Measurements from ENCODE around the gene MARS1.

The MARS1 gene

DNA sequence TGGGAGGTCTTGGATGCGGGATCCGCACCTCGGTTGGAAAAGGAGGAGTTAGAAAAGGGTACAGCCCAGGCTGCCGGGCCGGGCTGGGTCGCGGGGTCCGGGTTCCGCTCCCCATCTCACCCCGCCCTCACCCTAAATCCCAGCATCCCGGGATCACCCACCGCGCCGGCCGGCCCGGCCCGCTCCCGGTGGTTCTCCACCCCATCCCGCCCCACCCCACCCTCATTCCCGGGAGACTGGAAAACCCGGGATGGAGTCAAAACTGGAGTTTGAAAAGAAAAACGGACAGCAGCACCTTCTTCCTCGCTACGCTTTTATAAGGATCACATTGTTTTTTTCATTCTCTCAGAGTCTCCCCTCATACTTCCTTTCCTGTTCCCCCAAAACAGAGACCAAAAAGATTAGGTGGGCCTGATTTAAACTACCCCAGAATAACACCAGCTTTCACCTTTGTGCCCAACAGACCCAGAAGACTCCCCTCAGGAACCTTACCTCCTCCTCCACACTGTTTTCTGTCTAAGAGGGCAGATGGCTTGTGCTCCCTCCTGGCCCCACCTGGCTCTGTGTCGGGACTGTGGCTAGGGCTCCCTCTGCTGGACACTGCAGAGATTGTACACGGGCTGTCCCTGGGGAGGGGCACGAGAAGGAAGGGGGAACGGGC is 25.5 kb upstream of the MARS1 start (continued):
- TF ChIP-seq, protein P1, sequence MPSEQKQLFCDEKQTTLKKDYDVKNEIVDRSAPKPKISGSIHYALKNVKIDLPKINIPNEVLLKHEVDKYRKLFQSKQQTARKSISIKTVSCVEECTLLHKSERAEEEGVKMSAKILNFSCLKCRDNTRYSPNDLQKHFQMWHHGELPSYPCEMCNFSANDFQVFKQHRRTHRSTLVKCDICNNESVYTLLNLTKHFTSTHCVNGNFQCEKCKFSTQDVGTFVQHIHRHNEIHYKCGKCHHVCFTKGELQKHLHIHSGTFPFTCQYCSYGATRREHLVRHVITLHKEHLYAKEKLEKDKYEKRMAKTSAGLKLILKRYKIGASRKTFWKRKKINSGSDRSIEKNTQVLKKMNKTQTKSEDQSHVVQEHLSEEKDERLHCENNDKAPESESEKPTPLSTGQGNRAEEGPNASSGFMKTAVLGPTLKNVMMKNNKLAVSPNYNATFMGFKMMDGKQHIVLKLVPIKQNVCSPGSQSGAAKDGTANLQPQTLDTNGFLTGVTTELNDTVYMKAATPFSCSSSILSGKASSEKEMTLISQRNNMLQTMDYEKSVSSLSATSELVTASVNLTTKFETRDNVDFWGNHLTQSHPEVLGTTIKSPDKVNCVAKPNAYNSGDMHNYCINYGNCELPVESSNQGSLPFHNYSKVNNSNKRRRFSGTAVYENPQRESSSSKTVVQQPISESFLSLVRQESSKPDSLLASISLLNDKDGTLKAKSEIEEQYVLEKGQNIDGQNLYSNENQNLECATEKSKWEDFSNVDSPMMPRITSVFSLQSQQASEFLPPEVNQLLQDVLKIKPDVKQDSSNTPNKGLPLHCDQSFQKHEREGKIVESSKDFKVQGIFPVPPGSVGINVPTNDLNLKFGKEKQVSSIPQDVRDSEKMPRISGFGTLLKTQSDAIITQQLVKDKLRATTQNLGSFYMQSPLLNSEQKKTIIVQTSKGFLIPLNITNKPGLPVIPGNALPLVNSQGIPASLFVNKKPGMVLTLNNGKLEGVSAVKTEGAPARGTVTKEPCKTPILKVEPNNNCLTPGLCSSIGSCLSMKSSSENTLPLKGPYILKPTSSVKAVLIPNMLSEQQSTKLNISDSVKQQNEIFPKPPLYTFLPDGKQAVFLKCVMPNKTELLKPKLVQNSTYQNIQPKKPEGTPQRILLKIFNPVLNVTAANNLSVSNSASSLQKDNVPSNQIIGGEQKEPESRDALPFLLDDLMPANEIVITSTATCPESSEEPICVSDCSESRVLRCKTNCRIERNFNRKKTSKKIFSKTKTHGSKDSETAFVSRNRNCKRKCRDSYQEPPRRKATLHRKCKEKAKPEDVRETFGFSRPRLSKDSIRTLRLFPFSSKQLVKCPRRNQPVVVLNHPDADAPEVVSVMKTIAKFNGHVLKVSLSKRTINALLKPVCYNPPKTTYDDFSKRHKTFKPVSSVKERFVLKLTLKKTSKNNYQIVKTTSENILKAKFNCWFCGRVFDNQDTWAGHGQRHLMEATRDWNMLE (tag by site-specific recombination; conservative IDR thresholded peaks at IDR 0.05; ENCODE audit: low read depth) = peak; percentile 12; the same call in 1 of the 2 replicates
- TF ChIP-seq ZNF792 (tag by site-specific recombination; IDR thresholded peaks at IDR 0.05) = no peak
- peak; percentile 67 for TF ChIP-seq ZNF394 (tag by site-specific recombination; IDR thresholded peaks at IDR 0.05; ENCODE audit: borderline replicate concordance)
- TF ChIP-seq, protein P2, sequence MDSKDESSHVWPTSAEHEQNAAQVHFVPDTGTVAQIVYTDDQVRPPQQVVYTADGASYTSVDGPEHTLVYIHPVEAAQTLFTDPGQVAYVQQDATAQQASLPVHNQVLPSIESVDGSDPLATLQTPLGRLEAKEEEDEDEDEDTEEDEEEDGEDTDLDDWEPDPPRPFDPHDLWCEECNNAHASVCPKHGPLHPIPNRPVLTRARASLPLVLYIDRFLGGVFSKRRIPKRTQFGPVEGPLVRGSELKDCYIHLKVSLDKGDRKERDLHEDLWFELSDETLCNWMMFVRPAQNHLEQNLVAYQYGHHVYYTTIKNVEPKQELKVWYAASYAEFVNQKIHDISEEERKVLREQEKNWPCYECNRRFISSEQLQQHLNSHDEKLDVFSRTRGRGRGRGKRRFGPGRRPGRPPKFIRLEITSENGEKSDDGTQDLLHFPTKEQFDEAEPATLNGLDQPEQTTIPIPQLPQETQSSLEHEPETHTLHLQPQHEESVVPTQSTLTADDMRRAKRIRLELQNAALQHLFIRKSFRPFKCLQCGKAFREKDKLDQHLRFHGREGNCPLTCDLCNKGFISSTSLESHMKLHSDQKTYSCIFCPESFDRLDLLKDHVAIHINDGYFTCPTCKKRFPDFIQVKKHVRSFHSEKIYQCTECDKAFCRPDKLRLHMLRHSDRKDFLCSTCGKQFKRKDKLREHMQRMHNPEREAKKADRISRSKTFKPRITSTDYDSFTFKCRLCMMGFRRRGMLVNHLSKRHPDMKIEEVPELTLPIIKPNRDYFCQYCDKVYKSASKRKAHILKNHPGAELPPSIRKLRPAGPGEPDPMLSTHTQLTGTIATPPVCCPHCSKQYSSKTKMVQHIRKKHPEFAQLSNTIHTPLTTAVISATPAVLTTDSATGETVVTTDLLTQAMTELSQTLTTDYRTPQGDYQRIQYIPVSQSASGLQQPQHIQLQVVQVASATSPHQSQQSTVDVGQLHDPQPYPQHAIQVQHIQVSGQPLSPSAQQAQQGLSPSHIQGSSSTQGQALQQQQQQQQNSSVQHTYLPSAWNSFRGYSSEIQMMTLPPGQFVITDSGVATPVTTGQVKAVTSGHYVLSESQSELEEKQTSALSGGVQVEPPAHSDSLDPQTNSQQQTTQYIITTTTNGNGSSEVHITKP (tag by site-specific recombination; IDR thresholded peaks at IDR 0.05) = peak; percentile 90
- TF ChIP-seq, protein P3, sequence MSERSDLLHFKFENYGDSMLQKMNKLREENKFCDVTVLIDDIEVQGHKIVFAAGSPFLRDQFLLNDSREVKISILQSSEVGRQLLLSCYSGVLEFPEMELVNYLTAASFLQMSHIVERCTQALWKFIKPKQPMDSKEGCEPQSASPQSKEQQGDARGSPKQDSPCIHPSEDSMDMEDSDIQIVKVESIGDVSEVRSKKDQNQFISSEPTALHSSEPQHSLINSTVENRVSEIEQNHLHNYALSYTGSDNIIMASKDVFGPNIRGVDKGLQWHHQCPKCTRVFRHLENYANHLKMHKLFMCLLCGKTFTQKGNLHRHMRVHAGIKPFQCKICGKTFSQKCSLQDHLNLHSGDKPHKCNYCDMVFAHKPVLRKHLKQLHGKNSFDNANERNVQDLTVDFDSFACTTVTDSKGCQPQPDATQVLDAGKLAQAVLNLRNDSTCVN (tag by site-specific recombination; optimal IDR thresholded peaks at IDR 0.05) = peak; percentile 50
- no peak for TF ChIP-seq ZNF529 (tag by site-specific recombination; IDR thresholded peaks at IDR 0.05; ENCODE audit: insufficient replicate concordance)
- peak; percentile 98 for TF ChIP-seq ZEB2 (tag by site-specific recombination; IDR thresholded peaks at IDR 0.05)
- no peak for TF ChIP-seq ZNF23 (tag by site-specific recombination; IDR thresholded peaks at IDR 0.05; ENCODE audit: borderline replicate concordance)
- 0 out of 2 replicates have a peak, but pooled peaks have one; percentile 87 for TF ChIP-seq ZNF660 (tag by site-specific recombination; IDR thresholded peaks at IDR 0.05)
- TF ChIP-seq, protein P4, sequence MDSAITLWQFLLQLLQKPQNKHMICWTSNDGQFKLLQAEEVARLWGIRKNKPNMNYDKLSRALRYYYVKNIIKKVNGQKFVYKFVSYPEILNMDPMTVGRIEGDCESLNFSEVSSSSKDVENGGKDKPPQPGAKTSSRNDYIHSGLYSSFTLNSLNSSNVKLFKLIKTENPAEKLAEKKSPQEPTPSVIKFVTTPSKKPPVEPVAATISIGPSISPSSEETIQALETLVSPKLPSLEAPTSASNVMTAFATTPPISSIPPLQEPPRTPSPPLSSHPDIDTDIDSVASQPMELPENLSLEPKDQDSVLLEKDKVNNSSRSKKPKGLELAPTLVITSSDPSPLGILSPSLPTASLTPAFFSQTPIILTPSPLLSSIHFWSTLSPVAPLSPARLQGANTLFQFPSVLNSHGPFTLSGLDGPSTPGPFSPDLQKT (IDR thresholded peaks at IDR 0.05; ENCODE audit: borderline replicate concordance, low read depth, low read length) = no peak
- peak; percentile 78 for TF ChIP-seq ZNF324 (tag by site-specific recombination; IDR thresholded peaks at IDR 0.05)
- peak; percentile 89 for TF ChIP-seq ZNF600 (tag by site-specific recombination; IDR thresholded peaks at IDR 0.05)
- peak; percentile 84 for TF ChIP-seq ZNF335 (tag by site-specific recombination; conservative IDR thresholded peaks at IDR 0.05)
- TF ChIP-seq PRDM1 (tag by site-specific recombination; IDR thresholded peaks at IDR 0.05) = peak; percentile 68
- TF ChIP-seq, protein P5, sequence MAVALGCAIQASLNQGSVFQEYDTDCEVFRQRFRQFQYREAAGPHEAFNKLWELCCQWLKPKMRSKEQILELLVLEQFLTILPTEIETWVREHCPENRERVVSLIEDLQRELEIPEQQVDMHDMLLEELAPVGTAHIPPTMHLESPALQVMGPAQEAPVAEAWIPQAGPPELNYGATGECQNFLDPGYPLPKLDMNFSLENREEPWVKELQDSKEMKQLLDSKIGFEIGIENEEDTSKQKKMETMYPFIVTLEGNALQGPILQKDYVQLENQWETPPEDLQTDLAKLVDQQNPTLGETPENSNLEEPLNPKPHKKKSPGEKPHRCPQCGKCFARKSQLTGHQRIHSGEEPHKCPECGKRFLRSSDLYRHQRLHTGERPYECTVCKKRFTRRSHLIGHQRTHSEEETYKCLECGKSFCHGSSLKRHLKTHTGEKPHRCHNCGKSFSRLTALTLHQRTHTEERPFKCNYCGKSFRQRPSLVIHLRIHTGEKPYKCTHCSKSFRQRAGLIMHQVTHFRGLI (tag by site-specific recombination; IDR thresholded peaks at IDR 0.05) = peak; percentile 57; the same call in 1 of the 2 replicates
- TF ChIP-seq IKZF3 (tag by site-specific recombination; IDR thresholded peaks at IDR 0.05) = peak; percentile 98
- no peak for TF ChIP-seq HOXC10 (CRISPR knock-in tag; IDR thresholded peaks at IDR 0.05)
- TF ChIP-seq ZBTB21 (tag by site-specific recombination; IDR thresholded peaks at IDR 0.05) = no peak
- TF ChIP-seq, protein P6, sequence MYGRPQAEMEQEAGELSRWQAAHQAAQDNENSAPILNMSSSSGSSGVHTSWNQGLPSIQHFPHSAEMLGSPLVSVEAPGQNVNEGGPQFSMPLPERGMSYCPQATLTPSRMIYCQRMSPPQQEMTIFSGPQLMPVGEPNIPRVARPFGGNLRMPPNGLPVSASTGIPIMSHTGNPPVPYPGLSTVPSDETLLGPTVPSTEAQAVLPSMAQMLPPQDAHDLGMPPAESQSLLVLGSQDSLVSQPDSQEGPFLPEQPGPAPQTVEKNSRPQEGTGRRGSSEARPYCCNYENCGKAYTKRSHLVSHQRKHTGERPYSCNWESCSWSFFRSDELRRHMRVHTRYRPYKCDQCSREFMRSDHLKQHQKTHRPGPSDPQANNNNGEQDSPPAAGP (tag by site-specific recombination; IDR thresholded peaks at IDR 0.05) = peak; percentile 85; the same call in 1 of the 2 replicates
- TF ChIP-seq, protein P7, sequence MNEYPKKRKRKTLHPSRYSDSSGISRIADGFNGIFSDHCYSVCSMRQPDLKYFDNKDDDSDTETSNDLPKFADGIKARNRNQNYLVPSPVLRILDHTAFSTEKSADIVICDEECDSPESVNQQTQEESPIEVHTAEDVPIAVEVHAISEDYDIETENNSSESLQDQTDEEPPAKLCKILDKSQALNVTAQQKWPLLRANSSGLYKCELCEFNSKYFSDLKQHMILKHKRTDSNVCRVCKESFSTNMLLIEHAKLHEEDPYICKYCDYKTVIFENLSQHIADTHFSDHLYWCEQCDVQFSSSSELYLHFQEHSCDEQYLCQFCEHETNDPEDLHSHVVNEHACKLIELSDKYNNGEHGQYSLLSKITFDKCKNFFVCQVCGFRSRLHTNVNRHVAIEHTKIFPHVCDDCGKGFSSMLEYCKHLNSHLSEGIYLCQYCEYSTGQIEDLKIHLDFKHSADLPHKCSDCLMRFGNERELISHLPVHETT (tag by site-specific recombination; IDR thresholded peaks at IDR 0.05) = no peak; the same call in 1 of the 2 replicates
- no peak for TF ChIP-seq ZNF555 (tag by site-specific recombination; conservative IDR thresholded peaks at IDR 0.05)
- peak; percentile 56; the same call in 1 of the 2 replicates for TF ChIP-seq ZXDB (tag by site-specific recombination; IDR thresholded peaks at IDR 0.05)
- peak; percentile 67 for TF ChIP-seq GLIS1 (tag by site-specific recombination; IDR thresholded peaks at IDR 0.05)
- no peak for TF ChIP-seq ZNF670 (tag by site-specific recombination; IDR thresholded peaks at IDR 0.05; ENCODE audit: low read depth)
